Naive B cell (primary cell): ENCODE results near the gene ZNF385C. TPM values are rescaled to one million over a fixed set of nuclear protein-coding genes. Genes with fewer than 3 reads are reported as not detected.

Experiments
- ATAC-seq, 2 donors: fragments of 150-1000 bp; cut with Tn5 transposase; 2 replicates each; pipeline ENCODE4 v1.10.0; 2021; ENCODE audit warnings: low read depth in 2 of 2, mild to moderate bottlenecking in 2 of 2, moderate library complexity in 2 of 2
- DNase-seq: peaks from one replicate; pipeline ENCODE4 v3.0.0; 2022
- H3K27ac Mint-ChIP-seq, 6 donors: one replicate each; pipeline ENCODE4 v1.8.0; 2020 to 2022; ENCODE audit warnings: mild to moderate bottlenecking in 6 of 6, mixed read lengths in 6 of 6, moderate library complexity in 5 of 6, inconsistent platforms in 2 of 6
- H3K27me3 Mint-ChIP-seq, 3 donors: one replicate each; pipeline ENCODE4 v1.8.0; 2021 to 2022; ENCODE audit warnings: mixed read lengths in 3 of 3, mild to moderate bottlenecking in 1 of 3
- H3K36me3 Mint-ChIP-seq, 2 donors: one replicate each; pipeline ENCODE4 v1.8.0; 2020 to 2022; ENCODE audit warnings: mixed read lengths in 2 of 2, inconsistent platforms in 1 of 2, mild to moderate bottlenecking in 1 of 2
- H3K4me1 Mint-ChIP-seq, 3 donors: one replicate each; pipeline ENCODE4 v1.8.0; 2020 to 2022; ENCODE audit warnings: mixed read lengths in 3 of 3, inconsistent platforms in 1 of 3, mild to moderate bottlenecking in 1 of 3, moderate library complexity in 1 of 3
- H3K4me3 Mint-ChIP-seq, 8 donors: one replicate each; pipeline ENCODE4 v1.8.0; 2020 to 2022; ENCODE audit warnings: mild to moderate bottlenecking in 8 of 8, mixed read lengths in 8 of 8, moderate library complexity in 8 of 8, inconsistent platforms in 2 of 8
- H3K9me3 Mint-ChIP-seq, 7 donors: one replicate each; pipeline ENCODE4 v1.8.0; 2020 to 2022; ENCODE audit warnings: mixed read lengths in 7 of 7, mild to moderate bottlenecking in 5 of 7, inconsistent platforms in 2 of 7, moderate library complexity in 1 of 7
- polyA plus RNA-seq, 6 donors: library from polyadenylated mRNA; unstranded; fragments of 300-500 nt; fragmentation: Illumina TruSeq; gene quantifications; one replicate each; pipeline ENCODE4 v1.2.3, GENCODE V29; 2021; ENCODE audit warnings: low read depth in 6 of 6

The ZNF385C gene
- polyA plus RNA-seq, 6 donors from 2014 or later = 0.21 TPM; not detected in 5

DNA sequence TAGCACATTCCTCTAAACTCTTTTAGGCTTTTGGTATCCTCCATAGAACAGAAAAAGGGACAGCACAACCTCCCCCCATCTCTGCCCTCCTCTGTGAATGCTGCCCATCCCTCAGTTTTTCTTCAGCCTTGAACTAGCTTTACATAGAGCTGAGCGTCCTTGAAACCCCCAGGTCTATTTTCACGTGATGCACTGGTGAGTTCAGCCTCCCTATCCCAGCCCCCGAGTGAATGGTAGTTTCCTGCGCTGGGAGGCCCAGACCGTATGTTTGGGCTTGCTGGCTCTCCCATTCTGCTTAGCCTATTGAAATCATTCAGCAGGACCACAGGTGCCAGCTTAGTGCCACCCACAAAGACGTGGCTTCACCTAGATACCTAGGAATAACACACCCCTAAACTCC is 22.5 kb downstream of the ZNF385C start:
- DNase-seq (no peak), ATAC-seq (no peak)
- Mint-ChIP-seq H3K4me1 (peaks cover 8 to 18% (median 8%) of the 10 kb centered on the region in 3 donors), H3K27me3 (peaks cover 19 to 40% (median 29%) of the 10 kb centered on the region in 3 donors), H3K4me3 (no peak overlapping the region), H3K9me3 (no peaks in the 10 kb centered on the region), H3K27ac (no peak overlapping the region), H3K36me3 (no peaks in the 10 kb centered on the region)

GRCh38 chr17:42072323-42073187 is 25.7 kb downstream of the ZNF385C start:
- H3K27me3 Mint-ChIP-seq = peaks cover 19 to 50% (median 29%) of the 10 kb centered on the region in 3 donors
- peaks cover 8 to 18% (median 8%) of the 10 kb centered on the region in 3 donors for H3K4me1 Mint-ChIP-seq
- H3K27ac Mint-ChIP-seq = peak overlapping the region in 1 of 6 donors; percentile 27
- peak overlapping the region in 7 of 8 donors; percentile 58 to 86 (median 75) for H3K4me3 Mint-ChIP-seq
- H3K36me3 Mint-ChIP-seq = no peaks in the 10 kb centered on the region
- no peak for DNase-seq
- H3K9me3 Mint-ChIP-seq = no peaks in the 10 kb centered on the region
- ATAC-seq = peak; percentile 71 to 76

- DNase-seq = no peak
- Mint-ChIP-seq H3K4me1 (peaks cover 12 to 22% (median 12%) of the 10 kb centered on the region in 3 donors), H3K4me3 (peak overlapping the region in 6 of 8 donors; percentile 22 to 86 (median 50)), H3K27me3 (peaks cover 19 to 50% (median 29%) of the 10 kb centered on the region in 3 donors), H3K36me3 (no peaks in the 10 kb centered on the region), H3K9me3 (no peaks in the 10 kb centered on the region), H3K27ac (no peak overlapping the region)
- peak in 1 of 2 donors; percentile 11 for ATAC-seq
Measured at GRCh38 chr17:42071810-42072209, 26.5 kb downstream of the ZNF385C start.

GRCh38 chr17:42068979-42069378 is 29.3 kb downstream of the ZNF385C start:
- no peak overlapping the region for H3K4me3 Mint-ChIP-seq
- no peaks in the 10 kb centered on the region for H3K36me3 Mint-ChIP-seq

GRCh38 chr17:42067371-42068091 is 30.7 kb downstream of the ZNF385C start:
- Mint-ChIP-seq H3K9me3 (no peaks in the 10 kb centered on the region), H3K27me3 (peaks cover 0 to 33% (median 10%) of the 10 kb centered on the region in 3 donors), H3K27ac (no peak overlapping the region)

More at GRCh38 chr17:42068979-42069378, 29.3 kb downstream of the ZNF385C start:
- Mint-ChIP-seq H3K4me1 (peaks cover 13 to 26% (median 26%) of the 10 kb centered on the region in 3 donors), H3K9me3 (no peaks in the 10 kb centered on the region), H3K27ac (no peak overlapping the region), H3K27me3 (peaks cover 11 to 42% (median 24%) of the 10 kb centered on the region in 3 donors)
- DNase-seq = no peak
- no peak for ATAC-seq

DNA sequence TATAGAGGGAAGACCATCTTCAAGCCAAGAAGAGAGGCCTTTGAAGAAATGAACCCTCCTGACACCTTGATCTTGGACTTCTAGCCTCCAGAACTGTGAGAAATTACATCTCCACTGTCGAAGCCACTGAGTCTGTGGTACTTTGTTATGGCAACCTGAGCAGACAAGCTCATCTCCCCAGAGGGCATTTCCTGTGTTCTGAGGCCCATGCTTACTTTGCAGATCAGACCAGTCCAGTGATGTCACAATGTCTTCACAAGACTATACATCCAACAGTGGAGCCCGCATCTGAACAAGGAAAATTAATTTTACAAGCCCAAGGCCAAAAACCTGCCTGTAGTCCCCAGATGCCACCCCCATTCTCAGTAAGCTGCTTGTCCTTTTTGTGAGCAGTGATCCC is 33.1 kb downstream of the ZNF385C start:
- DNase-seq (no peak), ATAC-seq (no peak)
- H3K27ac Mint-ChIP-seq = peak overlapping the region in 2 of 6 donors; percentile 12 to 77
- H3K9me3 Mint-ChIP-seq = no peaks in the 10 kb centered on the region
- no peak overlapping the region for H3K4me3 Mint-ChIP-seq
- H3K36me3 Mint-ChIP-seq = no peaks in the 10 kb centered on the region
- peaks cover 0 to 15% (median 1%) of the 10 kb centered on the region in 3 donors for H3K27me3 Mint-ChIP-seq
- H3K4me1 Mint-ChIP-seq = peaks cover 14 to 29% (median 19%) of the 10 kb centered on the region in 3 donors

More at GRCh38 chr17:42067371-42068091, 30.7 kb downstream of the ZNF385C start:
- ATAC-seq (peak; percentile 16 to 62), DNase-seq (peak; percentile 61)
- H3K36me3 Mint-ChIP-seq = no peaks in the 10 kb centered on the region
- H3K4me3 Mint-ChIP-seq = no peak overlapping the region
- H3K4me1 Mint-ChIP-seq = peaks cover 14 to 33% (median 29%) of the 10 kb centered on the region in 3 donors

DNA sequence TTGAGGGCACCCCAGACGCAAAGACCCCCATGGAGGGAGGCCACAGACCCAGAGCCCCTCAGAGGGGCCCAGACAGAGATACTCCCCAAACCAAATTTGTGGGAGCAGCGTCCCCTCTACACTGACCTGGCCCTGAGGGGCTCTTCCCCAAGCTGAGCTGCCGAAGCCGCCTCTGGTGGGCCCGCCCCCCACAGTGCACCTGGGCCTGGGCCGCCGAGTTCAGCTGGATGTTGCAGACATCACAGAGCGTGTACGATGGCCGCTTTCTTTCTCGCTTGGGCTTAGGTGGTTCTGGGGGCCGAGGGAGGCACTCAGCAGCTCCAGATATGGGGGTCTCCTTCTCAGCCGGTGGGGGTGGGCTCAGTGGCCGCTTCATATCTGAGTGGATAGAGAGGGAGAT is 35.6 kb downstream of the ZNF385C start:
- DNase-seq (no peak), ATAC-seq (no peak)
- Mint-ChIP-seq H3K27ac (peak overlapping the region in 2 of 6 donors; percentile 44 to 56), H3K9me3 (no peaks in the 10 kb centered on the region), H3K36me3 (no peaks in the 10 kb centered on the region), H3K27me3 (peaks cover 0 to 5% (median 4%) of the 10 kb centered on the region in 3 donors), H3K4me1 (peaks cover 14 to 29% (median 19%) of the 10 kb centered on the region in 3 donors), H3K4me3 (peak overlapping the region in 2 of 8 donors; percentile 44 to 56)

GRCh38 chr17:42061646-42062487 is 36.4 kb downstream of the ZNF385C start:
- Mint-ChIP-seq H3K27ac (peak overlapping the region in 2 of 6 donors; percentile 44 to 69), H3K36me3 (no peaks in the 10 kb centered on the region)

DNA sequence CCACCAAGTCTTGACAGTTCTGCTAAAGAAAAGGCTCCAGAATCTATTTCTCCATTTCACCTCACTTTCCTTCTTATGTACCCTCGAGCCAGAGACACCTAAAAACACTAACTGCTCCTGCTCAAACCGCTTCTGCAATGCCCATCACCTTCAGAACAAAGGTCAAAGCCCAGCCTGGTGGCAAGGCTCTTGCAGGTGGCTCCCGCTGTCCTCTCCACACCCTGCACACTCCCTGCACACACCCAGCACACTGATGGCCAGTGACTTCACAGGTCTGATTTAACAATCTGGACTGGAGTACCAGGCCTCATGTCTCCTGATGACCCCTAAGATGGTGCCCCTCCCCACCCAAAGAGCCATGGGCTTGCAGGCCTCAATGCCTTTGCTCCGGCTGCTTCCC is 38.0 kb downstream of the ZNF385C start:
- H3K27ac Mint-ChIP-seq = peak overlapping the region in 1 of 6 donors; percentile 80
- peaks cover 0 to 8% (median 0%) of the 10 kb centered on the region in 7 donors for H3K9me3 Mint-ChIP-seq
- H3K36me3 Mint-ChIP-seq = no peaks in the 10 kb centered on the region
- H3K4me1 Mint-ChIP-seq = peaks cover 11 to 24% (median 14%) of the 10 kb centered on the region in 3 donors
- DNase-seq = no peak
- H3K4me3 Mint-ChIP-seq = no peak overlapping the region
- ATAC-seq = no peak
- peaks cover 4 to 8% (median 4%) of the 10 kb centered on the region in 3 donors for H3K27me3 Mint-ChIP-seq

More at GRCh38 chr17:42061646-42062487, 36.4 kb downstream of the ZNF385C start:
- no peak for ATAC-seq
- Mint-ChIP-seq H3K9me3 (peaks cover 0 to 1% (median 0%) of the 10 kb centered on the region in 7 donors), H3K4me3 (peak overlapping the region in 1 of 8 donors; percentile 44), H3K4me1 (peaks cover 11 to 25% (median 14%) of the 10 kb centered on the region in 3 donors), H3K27me3 (peaks cover 0 to 5% (median 4%) of the 10 kb centered on the region in 3 donors)
- no peak for DNase-seq

DNA sequence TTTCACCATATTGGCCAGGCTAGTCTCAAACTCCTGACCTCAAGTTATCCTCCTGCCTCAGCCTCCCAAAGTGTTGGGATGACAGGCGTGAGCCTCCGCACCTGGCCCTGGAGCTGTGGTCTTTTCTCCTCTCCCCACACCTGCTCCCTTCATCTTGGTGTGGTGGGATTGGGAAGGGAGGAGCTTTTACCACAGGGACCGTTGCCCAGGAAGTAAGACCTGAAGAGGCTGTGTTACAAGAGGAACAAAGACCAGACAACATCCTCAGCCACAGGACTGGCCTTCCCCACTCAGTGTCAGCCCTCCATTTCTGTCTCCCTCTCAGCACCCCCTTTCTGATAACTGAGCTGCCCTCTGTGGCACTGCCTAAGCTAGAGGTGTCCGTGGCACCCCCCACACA is 38.5 kb downstream of the ZNF385C start:
- ATAC-seq (no peak), DNase-seq (no peak)
- peaks cover 11 to 19% (median 14%) of the 10 kb centered on the region in 3 donors for H3K4me1 Mint-ChIP-seq
- H3K36me3 Mint-ChIP-seq = no peaks in the 10 kb centered on the region
- peaks cover 0 to 8% (median 0%) of the 10 kb centered on the region in 7 donors for H3K9me3 Mint-ChIP-seq
- H3K27me3 Mint-ChIP-seq = peaks cover 4 to 12% (median 8%) of the 10 kb centered on the region in 3 donors
- H3K27ac Mint-ChIP-seq = no peak overlapping the region
- H3K4me3 Mint-ChIP-seq = no peak overlapping the region

GRCh38 chr17:42058063-42058462 is 40.2 kb downstream of the ZNF385C start:
- H3K4me1 Mint-ChIP-seq = peaks cover 0 to 2% (median 2%) of the 10 kb centered on the region in 3 donors
- peaks cover 0 to 8% (median 0%) of the 10 kb centered on the region in 7 donors for H3K9me3 Mint-ChIP-seq
- no peaks in the 10 kb centered on the region for H3K36me3 Mint-ChIP-seq
- no peak overlapping the region for H3K4me3 Mint-ChIP-seq
- DNase-seq = no peak
- peaks cover 4 to 24% (median 22%) of the 10 kb centered on the region in 3 donors for H3K27me3 Mint-ChIP-seq
- no peak overlapping the region for H3K27ac Mint-ChIP-seq
- ATAC-seq = no peak

DNA sequence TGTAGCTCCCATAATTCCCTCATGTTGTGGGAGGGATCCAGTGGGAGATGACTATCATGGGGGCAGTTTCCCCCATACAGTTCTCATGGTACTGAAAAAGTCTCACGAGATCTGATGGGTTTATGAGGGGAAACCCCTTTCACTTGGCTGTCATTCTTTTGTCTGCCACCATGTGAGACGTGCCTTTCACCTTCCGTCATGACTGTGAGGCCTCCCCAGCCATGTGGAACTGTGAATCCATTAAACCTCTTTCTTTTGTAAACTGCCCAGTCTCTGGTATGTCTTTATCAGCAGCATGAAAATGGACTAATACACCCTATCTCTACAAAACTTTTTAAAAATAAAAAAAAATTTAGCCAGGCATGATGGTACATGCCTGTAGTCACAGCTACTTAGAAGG is 41.6 kb downstream of the ZNF385C start:
- no peaks in the 10 kb centered on the region for H3K36me3 Mint-ChIP-seq
- peaks cover 0 to 8% (median 0%) of the 10 kb centered on the region in 7 donors for H3K9me3 Mint-ChIP-seq
- peaks cover 15 to 38% (median 36%) of the 10 kb centered on the region in 3 donors for H3K27me3 Mint-ChIP-seq
- DNase-seq (no peak), ATAC-seq (no peak)
- peak overlapping the region in 1 of 6 donors; percentile 69 for H3K27ac Mint-ChIP-seq
- H3K4me1 Mint-ChIP-seq = no peaks in the 10 kb centered on the region
- H3K4me3 Mint-ChIP-seq = no peak overlapping the region
